Measurements from ENCODE around the gene NAPEPLD.
"Not testable (repeated sequence)": the region's sequence is repeated elsewhere in the genome, so short reads cannot be mapped to it uniquely, and the experiment has no call there.

Gene NAPEPLD

DNA sequence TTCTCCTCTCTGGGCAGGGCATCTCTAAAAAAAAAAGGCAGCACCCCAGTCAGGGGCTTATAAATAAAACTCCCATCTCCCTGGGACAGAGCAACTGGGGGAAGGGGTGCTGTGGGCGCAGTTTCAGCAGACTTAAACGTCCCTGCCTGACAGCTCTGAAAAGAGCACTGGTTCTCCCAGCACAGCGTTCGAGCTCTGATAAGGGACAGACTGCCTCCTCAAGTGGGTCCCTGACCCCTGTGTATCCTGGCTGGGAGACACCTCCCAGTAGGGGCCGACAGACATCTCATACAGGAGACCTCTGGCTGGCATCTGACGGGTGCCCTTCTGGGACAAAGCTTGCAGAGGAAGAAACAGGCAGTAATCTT is 42.2 kb downstream of the NAPEPLD start:
- not testable (repeated sequence) for DNase-seq (ENCODE audit: low read depth)

DNA sequence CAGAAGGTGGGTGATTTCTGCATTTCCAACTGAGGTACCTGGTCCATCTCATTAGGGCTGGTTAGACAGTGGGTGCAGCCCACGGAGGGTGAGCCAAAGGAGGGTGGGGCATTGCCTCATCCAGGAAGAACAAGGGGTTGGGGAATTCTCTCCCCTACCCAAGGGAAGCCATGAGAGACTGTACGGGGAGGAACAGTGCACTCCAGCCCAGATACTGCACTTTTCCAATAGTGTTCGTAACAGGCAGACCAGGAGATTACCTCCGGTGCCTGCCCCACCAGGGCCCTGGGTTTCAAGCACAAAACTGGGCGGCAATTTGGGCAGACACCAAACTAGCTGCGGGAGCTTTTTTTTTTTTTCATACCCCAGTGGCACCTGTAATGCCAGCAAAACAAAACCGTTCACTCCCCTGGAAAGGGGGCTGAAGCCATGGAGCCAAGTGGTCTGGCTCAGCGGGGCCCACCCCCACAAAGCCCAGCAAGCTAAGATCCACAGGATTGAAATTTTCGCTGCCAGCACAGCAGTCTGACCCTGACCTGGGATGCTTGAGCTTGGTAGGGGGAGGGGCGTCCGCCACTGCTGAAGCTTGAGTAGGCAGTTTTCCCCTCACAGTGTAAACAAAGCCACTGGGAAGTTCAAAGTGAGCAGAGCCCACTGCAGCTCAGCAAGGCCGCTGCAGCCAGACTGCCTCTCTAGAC is 42.7 kb downstream of the NAPEPLD start:
- no peak for DNase-seq (ENCODE audit: low read depth)

DNA sequence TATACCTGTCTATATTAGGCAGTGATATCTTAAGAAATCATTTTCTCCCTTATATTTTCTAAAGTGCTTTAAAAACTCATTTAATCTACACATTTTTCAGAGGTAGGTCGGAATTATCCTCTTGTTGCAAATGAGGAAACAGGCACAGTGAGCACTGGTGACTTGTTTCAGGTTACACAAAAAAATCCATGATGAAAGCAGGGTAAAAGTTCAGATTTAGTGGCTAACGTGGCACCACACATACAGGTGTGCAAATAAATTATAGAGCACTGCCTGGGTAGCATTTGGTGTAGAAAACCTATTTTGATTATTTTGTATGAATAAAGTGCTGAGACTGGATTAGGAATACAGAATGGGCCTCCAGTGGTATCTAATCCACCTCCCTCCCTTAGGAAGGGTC is 47.4 kb downstream of the NAPEPLD start:
- DNase-seq (ENCODE audit: low read depth): no peak

DNA sequence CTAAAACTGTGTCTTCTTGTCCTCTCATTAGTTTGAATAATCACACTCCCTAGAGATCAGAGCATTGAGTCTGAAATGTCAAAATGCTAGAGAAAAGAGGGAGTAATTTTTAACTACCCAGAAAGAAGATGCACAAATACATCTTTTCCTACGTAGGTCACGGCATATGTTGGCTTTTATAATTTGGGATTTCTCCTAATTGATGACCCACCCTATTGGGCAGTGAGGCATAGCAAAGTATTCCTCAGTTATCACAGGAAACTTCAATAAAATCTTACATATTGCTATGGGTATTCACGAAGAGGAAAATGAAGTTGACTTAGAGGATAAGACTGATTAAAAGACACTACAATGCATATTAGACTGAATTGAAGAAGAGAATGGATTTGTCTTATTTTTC is 48.6 kb downstream of the NAPEPLD start:
- DNase-seq (ENCODE audit: low read depth): no peak

DNA sequence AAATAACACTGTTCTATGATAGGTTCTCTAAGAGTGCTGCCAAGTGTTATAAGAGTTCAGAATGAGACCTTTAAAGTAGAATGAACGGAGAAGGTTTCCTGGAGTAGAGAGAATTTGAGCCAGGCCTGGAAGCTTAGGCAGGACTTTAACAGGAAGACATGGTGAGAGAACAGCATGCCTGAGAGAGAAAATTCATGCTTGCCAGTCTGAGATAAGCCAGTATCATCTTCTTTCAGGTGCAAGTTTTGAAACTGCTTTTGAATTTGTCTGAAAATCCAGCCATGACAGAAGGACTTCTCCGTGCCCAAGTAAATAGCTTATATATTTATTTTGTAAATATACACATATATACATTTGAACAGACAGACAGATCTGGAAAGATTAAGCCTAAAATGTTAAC is 51.9 kb downstream of the NAPEPLD start:
- DNase-seq (ENCODE audit: low read depth): no peak

DNA sequence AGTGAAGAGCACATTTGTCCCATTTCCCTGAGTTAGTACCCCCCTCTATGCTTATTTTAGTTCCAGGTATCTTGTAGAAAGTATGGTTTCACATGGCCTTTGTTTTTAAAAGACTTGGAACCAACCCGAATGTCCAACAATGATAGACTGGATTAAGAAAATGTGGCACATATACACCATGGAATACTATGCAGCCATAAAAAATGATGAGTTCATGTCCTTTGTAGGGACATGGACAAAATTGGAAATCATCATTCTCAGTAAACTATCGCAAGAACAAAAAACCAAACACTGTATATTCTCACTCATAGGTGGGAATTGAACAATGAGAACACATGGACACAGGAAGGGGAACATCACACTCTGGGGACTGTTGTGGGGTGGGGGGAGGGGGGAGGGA is 53.3 kb downstream of the NAPEPLD start:
- DNase-seq (ENCODE audit: low read depth): not testable (repeated sequence)

DNA sequence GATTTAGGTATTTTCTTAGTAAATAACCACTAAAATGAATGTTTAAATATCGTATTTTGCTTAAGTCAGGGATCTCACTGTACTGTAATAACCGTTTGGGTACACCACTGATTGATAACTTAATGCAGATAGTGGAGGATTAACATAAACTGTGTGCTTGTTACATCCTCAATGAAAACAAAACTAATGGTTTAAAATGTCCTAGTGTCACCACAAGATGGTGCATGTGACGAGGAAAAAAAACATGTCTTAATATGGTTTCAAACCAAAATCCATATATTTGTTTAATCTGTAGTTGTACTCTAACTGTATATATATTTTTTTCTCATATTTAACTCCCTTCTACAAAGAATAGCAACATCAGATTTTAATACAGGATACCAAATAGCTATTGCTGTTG is 54.8 kb downstream of the NAPEPLD start:
- DNase-seq (ENCODE audit: low read depth): no peak

DNA sequence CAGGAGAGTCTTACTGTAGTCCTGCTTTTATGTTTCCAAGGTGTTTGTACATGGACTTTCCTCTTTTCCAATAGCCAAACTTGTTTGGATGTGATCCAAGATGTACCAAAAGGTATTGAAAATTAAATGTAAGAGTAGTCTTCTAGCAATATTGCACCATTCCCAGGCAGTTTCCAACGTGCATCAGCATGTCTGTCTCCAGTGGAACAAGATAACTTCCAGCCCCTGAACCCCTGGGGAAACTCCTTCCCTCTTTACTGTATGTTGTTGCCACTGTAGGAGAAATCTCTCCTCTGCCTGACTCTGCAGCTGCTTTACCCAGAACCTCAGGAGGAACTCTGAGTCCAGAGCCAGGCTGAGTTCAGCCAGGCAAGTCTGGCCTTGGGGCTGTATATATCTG is 55.5 kb downstream of the NAPEPLD start:
- DNase-seq (ENCODE audit: low read depth): no peak

DNA sequence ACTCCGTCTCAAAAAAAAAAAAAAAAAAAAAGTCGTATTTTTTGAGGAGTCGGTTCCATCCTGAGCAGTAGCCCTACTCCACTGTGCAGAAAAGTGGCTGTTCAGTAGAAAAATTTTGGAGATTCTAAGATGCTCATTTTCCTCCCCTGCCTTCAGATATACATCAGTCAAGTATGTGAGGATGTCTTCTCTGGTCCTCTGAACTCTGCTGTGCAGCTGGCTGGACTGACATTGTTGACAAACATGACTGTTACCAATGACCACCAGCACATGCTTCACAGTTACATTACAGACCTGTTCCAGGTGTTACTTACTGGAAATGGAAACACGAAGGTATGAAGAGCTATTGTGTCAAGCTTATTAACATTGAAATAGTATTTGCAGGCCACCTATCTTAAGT is 56.6 kb downstream of the NAPEPLD start:
- DNase-seq (ENCODE audit: low read depth): not testable (repeated sequence)

DNA sequence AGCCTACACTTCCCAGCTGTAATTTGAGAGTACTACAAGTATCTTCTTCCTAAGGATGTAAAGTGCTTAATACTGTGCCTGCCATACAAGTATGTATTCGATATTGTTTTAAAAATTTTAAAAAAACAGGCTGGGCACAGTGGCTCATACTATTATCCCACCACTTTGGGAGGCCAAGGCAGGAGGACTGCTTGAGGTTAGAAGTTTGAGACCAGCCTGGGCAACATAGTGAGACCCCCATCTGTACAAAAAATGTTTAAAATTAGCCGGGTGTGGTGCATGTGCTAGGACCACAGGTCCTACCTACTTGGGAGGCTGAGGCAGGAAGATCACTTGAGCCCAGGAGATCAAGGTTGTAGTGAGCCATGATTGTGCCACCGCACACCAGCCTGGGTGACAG is 65.7 kb downstream of the NAPEPLD start:
- no peak for DNase-seq (ENCODE audit: low read depth)

DNA sequence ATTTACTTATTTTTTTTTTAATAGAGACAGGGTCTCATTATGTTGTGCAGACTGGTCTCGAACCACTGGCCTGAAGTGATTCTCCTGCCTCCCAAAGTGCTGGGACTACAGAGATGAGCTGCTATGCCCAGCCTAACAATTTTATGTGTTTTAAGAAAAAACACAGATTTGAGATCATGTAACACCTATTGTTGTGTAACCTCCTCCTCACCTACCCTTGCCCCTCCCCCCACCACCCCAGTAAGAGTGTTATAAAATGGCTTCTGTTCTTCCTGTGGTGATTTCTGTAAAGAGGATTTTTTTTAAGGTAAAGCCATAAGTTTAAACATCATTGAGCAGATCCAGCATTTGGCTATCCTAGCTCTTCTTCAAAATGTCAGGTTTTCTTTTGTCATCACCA is 66.4 kb downstream of the NAPEPLD start:
- DNase-seq (ENCODE audit: low read depth): no peak

DNA sequence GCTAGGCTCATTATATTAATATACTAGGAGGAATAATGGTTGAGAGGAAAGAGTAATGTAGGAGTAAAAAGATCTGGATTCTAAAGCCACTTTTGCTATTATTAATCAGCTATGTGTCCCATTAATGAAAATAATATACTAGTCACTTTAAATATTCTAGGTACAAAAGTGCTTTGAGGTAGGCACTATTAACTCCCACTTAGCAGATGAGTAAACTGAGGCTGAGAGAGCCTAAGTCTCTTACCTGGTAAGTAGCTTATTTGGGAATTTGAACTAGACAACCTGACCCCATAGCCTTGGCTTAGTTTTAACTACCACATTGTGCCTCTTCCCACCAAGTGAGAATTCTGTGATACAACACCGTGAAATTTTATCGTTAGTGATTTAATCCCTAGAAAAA is 68.0 kb downstream of the NAPEPLD start:
- DNase-seq (ENCODE audit: low read depth): no peak

DNA sequence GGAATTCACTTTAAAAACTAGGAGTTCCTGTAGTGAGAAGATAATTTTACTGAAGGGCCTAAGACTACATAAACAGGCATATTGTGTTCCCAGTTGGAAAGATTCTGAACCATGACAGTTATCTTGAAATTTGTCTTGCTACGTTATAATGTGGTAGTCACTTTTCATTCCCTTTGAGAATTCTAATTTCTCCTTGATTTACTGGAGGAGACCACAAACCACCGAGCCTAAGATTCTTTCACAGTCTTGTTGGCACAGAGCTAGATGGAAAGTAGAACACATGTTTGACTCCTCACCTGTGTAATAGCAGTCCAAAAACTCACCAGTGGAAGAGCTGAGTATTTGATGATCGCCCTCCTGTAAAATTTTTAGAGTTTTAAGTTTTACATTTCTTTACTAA is 69.1 kb downstream of the NAPEPLD start:
- no peak for DNase-seq (ENCODE audit: low read depth)

DNA sequence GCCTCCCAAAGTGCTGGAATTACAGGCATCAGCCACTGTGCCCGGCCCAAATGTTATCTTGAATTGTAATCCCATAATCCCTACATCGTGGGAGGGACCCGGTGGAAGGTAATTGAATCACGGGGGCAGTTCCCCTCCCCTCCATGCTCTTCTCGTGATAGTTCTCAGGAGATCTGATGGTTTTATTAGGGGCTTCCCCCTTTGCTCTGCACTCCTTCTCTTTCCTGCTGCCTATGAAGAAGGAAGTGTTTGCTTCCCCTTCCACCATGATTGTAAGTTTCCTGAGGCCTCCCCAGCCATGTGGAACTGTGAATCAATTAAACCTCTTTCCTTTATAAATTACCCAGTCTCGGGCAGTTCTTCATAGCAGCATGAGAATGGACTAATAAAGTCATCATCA is 70.7 kb downstream of the NAPEPLD start:
- DNase-seq (ENCODE audit: low read depth): not testable (repeated sequence)

DNA sequence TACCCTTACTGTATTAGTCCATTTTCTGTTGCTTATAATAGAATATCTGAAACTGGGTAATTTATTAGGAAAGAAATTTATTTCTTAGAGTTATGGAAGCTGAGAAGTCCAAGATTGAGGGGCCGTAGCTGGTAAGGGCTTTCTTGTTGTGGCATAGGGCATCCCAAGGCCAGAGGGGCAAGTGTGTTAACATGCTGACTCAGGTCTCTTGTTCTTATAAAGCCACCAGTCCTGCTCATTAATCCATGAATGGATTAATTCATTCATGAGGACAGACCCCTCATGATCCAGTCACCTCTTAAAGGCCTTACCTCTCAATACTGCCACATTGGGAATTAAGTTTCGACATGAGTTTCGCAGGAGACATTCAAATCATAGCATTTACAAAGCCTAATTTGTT is 71.6 kb downstream of the NAPEPLD start:
- DNase-seq (ENCODE audit: low read depth): no peak

DNA sequence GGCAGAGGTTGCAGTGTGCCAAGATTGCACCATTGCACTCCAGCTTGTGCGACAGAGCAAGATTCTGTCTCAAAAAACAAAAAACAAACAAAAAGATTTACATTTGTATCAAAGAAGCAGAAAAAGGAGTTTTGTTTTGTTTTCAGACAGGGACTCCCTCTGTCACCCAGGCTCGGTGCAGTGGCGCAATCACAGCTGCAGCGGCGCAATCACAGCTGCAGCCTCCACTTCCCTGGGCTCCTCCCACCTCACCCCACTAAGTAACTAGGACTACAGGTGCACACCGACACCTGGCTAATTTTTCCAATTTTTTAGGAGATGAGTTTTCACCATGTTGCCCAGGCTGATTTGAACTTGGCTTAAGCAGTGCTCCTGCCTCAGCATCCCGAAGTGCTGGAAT is 72.1 kb downstream of the NAPEPLD start:
- DNase-seq (ENCODE audit: low read depth): no peak

DNA sequence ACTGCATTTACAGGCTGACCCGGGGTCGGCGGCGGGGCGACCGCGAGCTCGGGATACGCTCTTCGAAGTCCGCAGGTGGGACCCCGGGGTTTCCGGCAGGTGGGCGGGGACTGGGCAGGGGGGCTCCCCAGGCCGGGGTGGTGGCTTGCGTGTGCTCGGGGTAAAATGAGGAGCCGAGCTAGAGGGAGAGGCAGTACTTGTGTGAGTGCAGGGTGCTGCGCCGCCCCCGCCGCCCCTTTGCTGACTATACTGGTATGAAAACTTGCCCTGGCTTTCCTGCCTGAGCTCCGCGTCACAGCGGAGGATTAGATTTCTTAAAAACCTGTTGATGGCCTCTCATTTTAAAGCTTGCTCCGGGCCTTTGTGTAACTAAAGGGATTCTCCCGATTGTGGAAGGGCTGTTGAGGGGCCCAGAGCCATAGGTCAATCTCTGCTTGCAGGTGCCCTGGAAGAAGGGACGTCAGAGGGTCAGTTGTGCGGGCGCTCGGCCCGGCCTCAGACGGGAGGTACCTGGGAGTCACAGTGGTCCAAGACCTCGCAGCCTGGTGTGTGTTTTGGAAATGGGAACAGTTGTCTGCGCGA is 73.5 kb downstream of the NAPEPLD start:
- DNase-seq (ENCODE audit: low read depth): no peak

DNA sequence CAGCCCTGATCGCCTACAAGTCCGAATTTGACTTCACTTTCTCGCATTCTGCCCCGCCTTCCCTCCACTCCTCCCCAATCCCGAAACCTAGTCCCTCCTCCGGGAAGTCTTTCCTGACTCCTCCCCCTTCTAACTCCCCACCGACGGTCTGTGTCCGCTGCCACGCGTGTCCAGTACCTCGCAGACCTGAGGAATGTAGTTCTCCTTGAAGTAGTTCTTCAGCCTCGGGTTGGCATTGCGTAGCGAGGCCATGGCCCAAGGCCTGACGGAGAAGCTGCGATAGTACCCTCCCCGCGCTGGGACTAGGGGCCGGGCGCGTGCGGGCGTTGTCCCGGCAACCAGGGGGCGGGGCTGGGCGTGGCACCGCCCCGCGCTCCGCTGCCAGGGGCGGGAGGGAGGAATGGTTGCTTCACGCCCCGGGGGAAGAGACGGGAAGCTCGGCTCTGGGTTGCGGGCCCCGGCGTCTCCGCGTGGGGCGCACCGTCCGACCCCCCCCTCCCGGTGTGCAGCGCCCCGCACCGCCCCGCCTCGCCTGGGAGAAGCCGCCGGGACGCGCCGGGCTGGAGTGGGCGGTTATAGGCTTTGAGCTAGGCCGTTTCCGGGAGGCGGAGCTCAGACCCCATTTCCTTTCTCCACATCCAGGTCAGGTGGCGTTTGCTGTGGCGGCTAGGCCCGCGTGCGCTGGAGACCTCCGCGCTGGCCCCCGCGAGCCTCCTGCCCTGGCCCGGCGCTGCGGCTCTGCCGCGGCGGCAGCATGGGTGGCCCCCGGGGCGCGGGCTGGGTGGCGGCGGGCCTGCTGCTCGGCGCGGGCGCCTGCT is 74.2 kb downstream of the NAPEPLD start, which contains the start of the genes ARMC10 and FBXL13:
TSS of gene ARMC10 (plus strand) at position 622 of the 818 bp plus-strand sequence. CDS start at position 755, 133 bp downstream.
TSS of gene FBXL13 (minus strand) at position 278 of the 818 bp plus-strand sequence.
- DNase-seq (ENCODE audit: low read depth): peak; percentile 83

DNA sequence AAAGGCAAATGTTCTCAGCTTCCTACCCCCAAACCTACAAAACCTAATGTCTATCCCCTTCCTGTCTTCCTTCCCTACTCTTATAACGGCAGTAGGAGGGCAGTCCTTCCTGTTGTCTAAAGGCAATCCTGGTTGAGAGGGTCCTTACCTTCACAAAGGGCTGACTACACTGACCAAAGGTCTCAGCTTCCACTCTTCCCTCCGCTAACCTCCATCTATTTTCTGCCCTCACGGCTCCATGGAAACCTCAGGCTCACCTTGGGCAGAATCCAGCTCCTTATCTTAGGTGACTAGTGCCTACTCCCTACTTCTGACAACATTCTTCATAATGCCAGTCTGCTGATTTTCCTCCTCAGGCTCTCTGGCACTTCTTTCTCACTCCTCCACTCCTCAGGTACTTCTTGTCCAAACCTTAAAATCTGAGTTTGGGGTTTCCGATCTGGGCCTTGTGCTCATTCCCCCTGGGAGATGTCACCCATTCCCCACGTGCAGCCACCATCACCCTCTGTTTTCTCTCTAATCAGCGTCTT is 74.8 kb downstream of the NAPEPLD start:
- no peak for DNase-seq (ENCODE audit: low read depth)

DNA sequence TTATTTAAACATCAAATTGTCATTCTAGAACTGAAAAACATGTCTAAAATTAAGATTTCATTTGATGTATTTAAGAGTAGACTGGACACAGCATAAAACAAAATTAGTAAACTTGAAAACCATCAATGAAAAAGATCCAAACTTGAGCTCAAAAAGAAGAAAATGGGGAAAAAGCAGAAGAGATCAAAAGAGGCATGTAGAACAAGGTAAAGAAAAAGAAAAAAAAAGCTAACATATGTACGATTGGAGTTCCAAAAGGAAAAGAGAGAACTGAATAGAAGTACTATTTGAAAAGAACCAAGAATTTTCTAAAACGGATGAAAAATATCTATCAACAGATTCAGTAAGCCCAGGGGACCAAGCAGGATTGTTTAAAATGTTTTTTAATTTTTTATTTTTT is 77.9 kb downstream of the NAPEPLD start:
- no peak for DNase-seq (ENCODE audit: low read depth)

DNA sequence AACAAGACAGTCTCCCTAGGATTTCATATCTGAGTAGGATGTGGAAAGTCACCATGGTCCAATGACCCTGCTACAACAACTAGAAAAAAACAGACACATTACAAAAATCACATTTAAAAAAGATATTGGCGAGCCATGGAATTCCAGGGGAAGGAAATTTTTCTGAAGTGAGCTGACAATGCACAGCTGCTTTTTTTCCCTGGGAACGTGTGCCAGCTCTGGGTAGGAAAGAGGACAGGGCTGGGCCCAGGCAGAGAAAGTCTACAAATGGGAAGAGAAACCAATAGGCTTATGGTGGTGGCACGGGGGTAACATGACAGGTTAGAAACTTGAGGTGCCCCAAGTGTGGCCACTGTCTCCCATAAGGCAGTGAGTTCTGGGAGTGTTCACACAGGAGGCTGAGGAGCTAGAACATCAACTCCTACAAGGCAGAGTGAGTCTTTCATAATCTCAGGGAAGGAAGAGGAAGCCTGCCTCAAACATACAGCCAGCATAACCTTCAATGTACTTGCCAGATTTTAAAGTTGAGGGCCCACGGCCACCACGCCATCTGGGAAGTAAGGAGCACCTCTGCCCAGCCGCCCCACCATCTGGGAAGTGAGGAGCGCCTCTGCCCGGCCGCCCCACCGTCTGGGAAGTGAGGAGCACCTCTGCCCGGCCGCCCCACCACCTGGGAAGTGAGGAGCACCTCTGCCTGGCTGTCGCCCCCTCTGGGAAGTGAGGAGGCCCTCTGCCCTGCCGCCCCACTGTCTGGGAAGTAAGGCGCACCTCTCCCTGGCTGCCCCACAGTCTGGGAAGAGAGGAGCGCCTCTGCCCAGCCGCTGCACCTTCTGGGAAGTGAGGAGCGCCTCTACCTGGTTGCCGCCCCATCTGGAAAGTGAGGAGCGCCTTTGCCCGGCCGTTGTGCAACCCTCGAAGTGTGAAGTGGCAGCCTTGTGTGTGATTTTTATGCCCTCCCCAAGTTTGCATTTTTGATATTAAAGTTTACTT is 80.2 kb downstream of the NAPEPLD start:
- DNase-seq (ENCODE audit: low read depth): no peak

DNA sequence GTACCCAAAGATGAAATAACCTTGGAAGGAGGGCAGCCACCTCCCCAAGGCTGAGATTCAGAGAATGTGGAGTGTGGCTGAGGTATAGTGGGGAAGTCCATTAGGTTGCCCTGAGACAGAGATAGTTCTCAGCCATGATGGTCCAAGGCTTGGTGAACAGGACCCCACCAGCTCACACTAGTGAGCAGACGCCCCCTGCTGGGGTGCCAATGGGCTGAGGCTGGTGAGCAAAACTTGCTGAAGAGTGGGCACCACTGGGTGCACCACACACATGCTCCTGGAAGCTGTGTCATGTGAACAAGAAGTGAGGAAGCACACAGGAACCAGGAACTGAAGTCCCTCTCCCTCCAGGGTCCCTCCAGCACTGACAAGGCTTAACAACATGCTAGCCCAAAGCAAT is 83.2 kb downstream of the NAPEPLD start:
- DNase-seq (ENCODE audit: low read depth): no peak
